Gastroesophageal sphincter (tissue), 4 donors: ENCODE results near the gene IL1RAPL1. TPM values are rescaled to one million over a fixed set of nuclear protein-coding genes. Genes with fewer than 3 reads are reported as not detected.

Experiments
- ATAC-seq: fragments of 150-250 bp; one replicate; pipeline ENCODE4 v1.9.1; 2016; ENCODE audit warnings: mild to moderate bottlenecking, moderate library complexity
- H3K27ac ChIP-seq, 4 donors: fragments of 200-600 bp; sonication (generic) in 3 of 4; 1 replicate in 3 of 4; 2 replicates in 1 of 4; pipeline ENCODE4 v1.5.1; 2016 to 2019
- H3K27me3 ChIP-seq: fragments of 200-600 bp; sonication (generic); one replicate; pipeline ENCODE4 v1.5.1; 2019
- H3K36me3 ChIP-seq, 2 donors: fragments of 200-600 bp; sonication (generic); one replicate each; pipeline ENCODE4 v1.5.1; 2019; ENCODE audit warnings: control low read depth in 1 of 2
- H3K4me1 ChIP-seq, 3 donors: fragments of 200-600 bp; sonication (generic); 1 replicate in 2 of 3; 2 replicates in 1 of 3; pipeline ENCODE4 v1.5.1; 2016 to 2019; ENCODE audit warnings: control low read depth in 2 of 3
- H3K4me3 ChIP-seq, 2 donors: fragments of 200-600 bp; sonication (generic); one replicate each; pipeline ENCODE4 v1.5.1; 2019; ENCODE audit warnings: mild to moderate bottlenecking in 1 of 2, moderate library complexity in 1 of 2
- H3K9me3 ChIP-seq, 3 donors: fragments of 200-600 bp; sonication (generic); one replicate each; pipeline ENCODE4 v1.5.1; 2017 to 2019; ENCODE audit warnings: control low read depth in 2 of 3
- EP300 ChIP-seq: sonication (generic); formaldehyde crosslinking; IDR thresholded peaks from one replicate; pipeline ENCODE4 v1.6.1; 2017; ENCODE audit warnings: antibody characterized with exemption, mild to moderate bottlenecking
- POLR2A ChIP-seq, 2 donors: fragments of 450-650 bp; IDR thresholded peaks; one replicate each; pipeline ENCODE4 v1.6.1; 2017; ENCODE audit warnings: antibody characterized with exemption in 2 of 2, mild to moderate bottlenecking in 2 of 2, moderate library complexity in 1 of 2
- POLR2AphosphoS5 ChIP-seq: sonication (generic); formaldehyde crosslinking; IDR thresholded peaks from one replicate; pipeline ENCODE4 v1.6.1; 2017; ENCODE audit warnings: antibody characterized with exemption
- WGBS, 2 donors: methylation state at CpG; one replicate each; pipeline ENCODE4 v1.1.5; 2018; ENCODE audit warnings: low coverage in 1 of 2; 5-methylcytosine and 5-hydroxymethylcytosine counted together
- total RNA-seq, 4 donors: library from RNA; depleted of rRNA; stranded (reverse); fragments of >200 nt; gene quantifications; one replicate each; pipeline ENCODE4 v1.1.0, GENCODE V29; 2016
- TF ChIP-seq, protein P1 (sequence below), 4 experiments: fragments of 200-600 bp in 2 of 4; fragments of 450-650 bp in 2 of 4; sonication (generic) in 1 of 4; IDR thresholded peaks; one replicate each; pipeline ENCODE4 v1.5.1; 2017 to 2019; ENCODE audit warnings: antibody characterized with exemption in 4 of 4, mild to moderate bottlenecking in 2 of 4, moderate library complexity in 2 of 4

IL1RAPL1 gene
- total RNA-seq, 4 donors from 2014 or later: 0.27 to 1.6 (median 0.44) TPM

GRCh38 chrX:28888416-28888815 is 301.2 kb downstream of the IL1RAPL1 start:
- no peaks in the 10 kb centered on the region for H3K9me3 ChIP-seq
- H3K36me3 ChIP-seq: no peaks in the 10 kb centered on the region
- no peak overlapping the region for H3K4me3 ChIP-seq
- H3K4me1 ChIP-seq: no peaks in the 10 kb centered on the region
- no peak for TF ChIP-seq EP300
- TF ChIP-seq, protein P1, sequence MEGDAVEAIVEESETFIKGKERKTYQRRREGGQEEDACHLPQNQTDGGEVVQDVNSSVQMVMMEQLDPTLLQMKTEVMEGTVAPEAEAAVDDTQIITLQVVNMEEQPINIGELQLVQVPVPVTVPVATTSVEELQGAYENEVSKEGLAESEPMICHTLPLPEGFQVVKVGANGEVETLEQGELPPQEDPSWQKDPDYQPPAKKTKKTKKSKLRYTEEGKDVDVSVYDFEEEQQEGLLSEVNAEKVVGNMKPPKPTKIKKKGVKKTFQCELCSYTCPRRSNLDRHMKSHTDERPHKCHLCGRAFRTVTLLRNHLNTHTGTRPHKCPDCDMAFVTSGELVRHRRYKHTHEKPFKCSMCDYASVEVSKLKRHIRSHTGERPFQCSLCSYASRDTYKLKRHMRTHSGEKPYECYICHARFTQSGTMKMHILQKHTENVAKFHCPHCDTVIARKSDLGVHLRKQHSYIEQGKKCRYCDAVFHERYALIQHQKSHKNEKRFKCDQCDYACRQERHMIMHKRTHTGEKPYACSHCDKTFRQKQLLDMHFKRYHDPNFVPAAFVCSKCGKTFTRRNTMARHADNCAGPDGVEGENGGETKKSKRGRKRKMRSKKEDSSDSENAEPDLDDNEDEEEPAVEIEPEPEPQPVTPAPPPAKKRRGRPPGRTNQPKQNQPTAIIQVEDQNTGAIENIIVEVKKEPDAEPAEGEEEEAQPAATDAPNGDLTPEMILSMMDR (IDR thresholded peaks at IDR 0.05): no peak
- TF ChIP-seq POLR2A (IDR thresholded peaks at IDR 0.05): no peak
- no peak for TF ChIP-seq POLR2AphosphoS5
- H3K27ac ChIP-seq: no peak overlapping the region
- no peak for ATAC-seq
- 29 to 89% methylated on average over 1 of the region's 1 CpG for WGBS, 2 donors
- no peaks in the 10 kb centered on the region for H3K27me3 ChIP-seq

GRCh38 chrX:28889591-28890090 is 302.4 kb downstream of the IL1RAPL1 start:
- Histone ChIP-seq H3K4me3 (no peak overlapping the region), H3K27ac (no peak overlapping the region), H3K4me1 (no peaks in the 10 kb centered on the region), H3K27me3 (no peaks in the 10 kb centered on the region), H3K36me3 (no peaks in the 10 kb centered on the region), H3K9me3 (no peaks in the 10 kb centered on the region)
- ATAC-seq: no peak
- TF ChIP-seq POLR2AphosphoS5: no peak
- no peak for TF ChIP-seq POLR2A (IDR thresholded peaks at IDR 0.05)
- no peak for TF ChIP-seq EP300
- TF ChIP-seq, protein P1 (IDR thresholded peaks at IDR 0.05): no peak
- WGBS, 2 donors: 53 to 77% methylated on average over 7 to 8 of the region's 8 CpGs

DNA sequence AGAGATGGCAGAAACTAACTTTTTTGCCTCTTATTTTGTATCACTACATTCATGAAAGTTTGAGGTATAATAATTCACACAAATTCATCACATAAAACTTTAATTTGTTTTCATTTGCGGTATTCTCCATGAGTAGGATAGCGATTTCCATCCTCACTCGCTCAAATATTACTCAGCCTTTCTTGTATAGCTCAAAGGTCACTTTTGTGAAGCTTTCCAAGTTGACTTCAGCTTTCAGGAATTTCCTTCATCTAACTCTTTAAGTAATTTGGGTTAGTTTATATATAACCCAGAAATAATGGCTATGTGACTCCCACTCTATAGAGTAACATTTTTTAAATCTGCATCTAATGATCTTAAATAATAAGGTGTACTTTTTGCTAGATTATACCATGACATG is 314.4 kb downstream of the IL1RAPL1 start:
- WGBS, 2 donors: 43% methylated on average over 3 of the region's 3 CpGs; no CpG with 5 or more reads in 1 of the 2 donors
- Histone ChIP-seq H3K36me3 (no peaks in the 10 kb centered on the region), H3K27ac (no peak overlapping the region), H3K4me1 (no peaks in the 10 kb centered on the region), H3K4me3 (no peak overlapping the region), H3K27me3 (no peaks in the 10 kb centered on the region), H3K9me3 (no peaks in the 10 kb centered on the region)
- TF ChIP-seq POLR2A (IDR thresholded peaks at IDR 0.05) (no peak), EP300 (no peak), POLR2AphosphoS5 (no peak)
- TF ChIP-seq, protein P1 (IDR thresholded peaks at IDR 0.05): no peak
- ATAC-seq: no peak

- no peaks in the 10 kb centered on the region for H3K4me1 ChIP-seq
- no peaks in the 10 kb centered on the region for H3K9me3 ChIP-seq
- 12 to 20% methylated on average over 2 of the region's 2 CpGs for WGBS, 2 donors
- ATAC-seq: no peak
- H3K27ac ChIP-seq: no peak overlapping the region
- H3K36me3 ChIP-seq: no peaks in the 10 kb centered on the region
- TF ChIP-seq POLR2A (IDR thresholded peaks at IDR 0.05) (no peak), EP300 (no peak), POLR2AphosphoS5 (no peak)
- TF ChIP-seq, protein P1 (IDR thresholded peaks at IDR 0.05): no peak
- H3K4me3 ChIP-seq: no peak overlapping the region
- H3K27me3 ChIP-seq: no peaks in the 10 kb centered on the region
Observed at GRCh38 chrX:28910487-28910886, 323.2 kb downstream of the IL1RAPL1 start.

DNA sequence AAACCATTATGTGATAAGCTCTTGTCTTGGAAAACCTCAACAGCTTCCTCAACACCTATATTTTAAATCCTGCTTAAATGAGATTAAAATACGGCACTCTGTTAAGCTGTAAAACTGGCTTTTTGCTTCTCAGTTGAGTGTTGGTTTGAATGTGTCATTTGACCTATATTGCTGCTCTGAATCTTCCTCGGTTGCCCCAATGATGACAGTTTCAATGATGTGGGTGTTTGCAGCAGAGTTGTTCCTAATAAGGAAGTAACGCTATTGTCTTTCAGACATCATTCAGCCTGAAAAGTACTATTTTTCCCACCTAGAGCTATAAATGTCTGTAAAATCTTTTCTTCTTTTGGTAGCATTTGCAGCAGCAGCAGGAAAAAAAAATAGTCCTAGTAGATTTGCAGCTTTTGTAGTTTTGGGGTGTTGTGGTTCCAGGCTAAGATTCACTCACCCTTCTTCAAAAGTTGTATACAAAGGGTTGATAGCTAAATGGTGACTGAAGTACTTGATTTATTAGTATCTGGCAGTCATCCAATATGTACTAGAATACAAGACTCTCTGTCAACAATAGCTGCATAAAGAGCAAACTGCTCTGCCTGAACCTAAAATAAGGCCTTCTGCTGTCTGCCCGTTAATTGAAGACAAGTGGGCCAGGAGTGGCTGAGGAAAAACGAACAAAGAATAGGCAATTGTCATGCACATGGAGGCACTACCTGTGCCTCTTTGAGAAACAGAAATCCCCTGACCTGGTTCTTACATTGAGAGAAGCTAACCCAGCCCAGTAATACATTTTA is 333.1 kb downstream of the IL1RAPL1 start:
- TF ChIP-seq POLR2AphosphoS5: no peak
- no peak for TF ChIP-seq EP300
- TF ChIP-seq POLR2A (IDR thresholded peaks at IDR 0.05): no peak
- TF ChIP-seq, protein P1 (IDR thresholded peaks at IDR 0.05): no peak
- Histone ChIP-seq H3K27ac (no peak overlapping the region), H3K36me3 (no peaks in the 10 kb centered on the region), H3K4me3 (no peak overlapping the region), H3K4me1 (peaks cover 0 to 8% (median 0%) of the 10 kb centered on the region in 3 donors), H3K9me3 (no peaks in the 10 kb centered on the region), H3K27me3 (no peaks in the 10 kb centered on the region)
- 51 to 53% methylated on average over 5 of the region's 5 CpGs for WGBS, 2 donors
- no peak for ATAC-seq
